IMR-90 (cell line): Measurements from ENCODE around the gene KIF3B. TPM values are rescaled to one million over a fixed set of nuclear protein-coding genes. Genes with fewer than 3 reads are reported as not detected.

Experiments used
- ATAC-seq: fragments of 200-7000 bp; cut with Tn5 transposase; 2 replicates; pipeline ENCODE4 v1.9.1; 2020; ENCODE audit warnings: low read depth, mild to moderate bottlenecking, moderate library complexity
- BruUV-seq: library from RNA; stranded (reverse); fragments of 400-500 nt; replicated peaks from 2 replicates; lab custom pipeline; 2021; lab: Mats Ljungman, UMichigan
- CTCF ChIA-PET: fragments of 300-600 bp; formaldehyde crosslinking; extraction: SDS; loops from one replicate; lab custom pipeline; 2021; ENCODE audit warnings: antibody characterized with exemption; lab: Yijun Ruan, JAX
- POLR2A ChIA-PET: fragments of 300-600 bp; sonication (Branson Sonifier 250); formaldehyde crosslinking; loops from one replicate; lab custom pipeline; 2022; ENCODE audit warnings: antibody characterized with exemption; ENCODE audit not compliant: unreplicated experiment; lab: Charles Lee
- DNase-seq: peaks from one replicate; pipeline ENCODE4 v3.0.0; 2013
- H2AFZ ChIP-seq: replicated peaks from 2 replicates; pipeline ENCODE3; 2013; ENCODE audit warnings: low read length, mild to moderate bottlenecking; ENCODE audit not compliant: poor library complexity
- H2AK5ac ChIP-seq: 2 replicates; pipeline ENCODE4 v1.6.1; 2013; ENCODE audit warnings: low read depth, low read length, inconsistent platforms
- H2AK9ac ChIP-seq: replicated peaks from 2 replicates; pipeline ENCODE3; 2013; ENCODE audit warnings: mild to moderate bottlenecking, low read depth, low read length, moderate library complexity; ENCODE audit not compliant: poor library complexity
- H2BK120ac ChIP-seq: 2 replicates; pipeline ENCODE4 v1.6.1; 2013; ENCODE audit warnings: low read depth, low read length, inconsistent platforms
- H2BK15ac ChIP-seq: 3 replicates; pipeline ENCODE4 v1.6.1; 2013; ENCODE audit warnings: low read depth, low read length, inconsistent platforms
- H2BK20ac ChIP-seq: 2 replicates; pipeline ENCODE4 v1.6.1; 2013; ENCODE audit warnings: low read depth, mild to moderate bottlenecking, inconsistent platforms, low read length, moderate library complexity
- H2BK5ac ChIP-seq: 2 replicates; pipeline ENCODE4 v1.6.1; 2013; ENCODE audit warnings: mild to moderate bottlenecking, low read depth, low read length, inconsistent platforms; ENCODE audit not compliant: poor library complexity, severe bottlenecking
- H3K14ac ChIP-seq: replicated peaks from 2 replicates; pipeline ENCODE4 v1.6.1; 2013; ENCODE audit warnings: low read depth, low read length, inconsistent platforms
- H3K18ac ChIP-seq: 2 replicates; pipeline ENCODE4 v1.6.1; 2013; ENCODE audit warnings: low read depth, low read length, control low read depth
- H3K23ac ChIP-seq: 2 replicates; pipeline ENCODE4 v1.6.1; 2013; ENCODE audit warnings: low read depth, low read length, inconsistent platforms
- H3K27ac ChIP-seq: 2 replicates; pipeline ENCODE4 v1.5.1; 2013; ENCODE audit warnings: mild to moderate bottlenecking, control low read depth, low read length; ENCODE audit not compliant: insufficient read depth
- H3K27me3 ChIP-seq: 2 replicates; pipeline ENCODE4 v1.6.1; 2013; ENCODE audit warnings: low read length; ENCODE audit not compliant: control insufficient read depth, insufficient read depth
- H3K36me3 ChIP-seq: 2 replicates; pipeline ENCODE4 v1.6.1; 2013; ENCODE audit warnings: low read length, mixed read lengths; ENCODE audit not compliant: control insufficient read depth, insufficient read depth
- H3K4ac ChIP-seq: 2 replicates; pipeline ENCODE4 v1.6.1; 2013; ENCODE audit warnings: low read depth, low read length, inconsistent platforms
- H3K4me1 ChIP-seq: 2 replicates; pipeline ENCODE4 v1.6.1; 2013; ENCODE audit warnings: low read length, mixed read lengths; ENCODE audit not compliant: control insufficient read depth, insufficient read depth
- H3K4me2 ChIP-seq: 2 replicates; pipeline ENCODE4 v1.6.1; 2013; ENCODE audit warnings: low read depth, mild to moderate bottlenecking, control low read depth, low read length, moderate library complexity
- H3K4me3 ChIP-seq: 2 replicates; pipeline ENCODE4 v1.5.1; 2013; ENCODE audit warnings: low read depth, mild to moderate bottlenecking, control low read depth, low read length, moderate library complexity; ENCODE audit not compliant: insufficient read depth
- H3K56ac ChIP-seq: 2 replicates; pipeline ENCODE4 v1.6.1; 2013; ENCODE audit warnings: low read length, inconsistent platforms; ENCODE audit not compliant: insufficient read depth; ENCODE audit errors: extremely low read depth
- H3K79me1 ChIP-seq, 2 experiments: 2 replicates each; pipeline ENCODE4 v1.6.1; 2013; ENCODE audit warnings: low read length in 2 of 2, inconsistent platforms in 1 of 2, low read depth in 1 of 2
- H3K9ac ChIP-seq: 2 replicates; pipeline ENCODE4 v1.6.1; 2013; ENCODE audit warnings: low read depth, low read length, control low read depth
- H3K9me1 ChIP-seq: 2 replicates; pipeline ENCODE4 v1.6.1; 2013; ENCODE audit warnings: low read length, inconsistent platforms; ENCODE audit not compliant: insufficient read depth
- H3K9me3 ChIP-seq: 2 replicates; pipeline ENCODE4 v1.6.1; 2013; ENCODE audit warnings: low read length; ENCODE audit not compliant: control insufficient read depth, insufficient read depth
- H4K20me1 ChIP-seq: 2 replicates; pipeline ENCODE4 v1.6.1; 2013; ENCODE audit warnings: low read length, inconsistent platforms; ENCODE audit not compliant: insufficient read depth
- H4K5ac ChIP-seq: 2 replicates; pipeline ENCODE4 v1.6.1; 2013; ENCODE audit warnings: mild to moderate bottlenecking, low read depth, low read length, control low read depth
- H4K8ac ChIP-seq, 2 experiments: 2 replicates each; pipeline ENCODE4 v1.6.1; 2013; ENCODE audit warnings: low read depth in 2 of 2, low read length in 2 of 2, control low read depth in 1 of 2, inconsistent platforms in 1 of 2
- H4K91ac ChIP-seq: 2 replicates; pipeline ENCODE4 v1.6.1; 2013; ENCODE audit warnings: low read depth, low read length, inconsistent platforms; ENCODE audit not compliant: insufficient read depth
- FOS ChIP-seq: fragments of 150-350 bp; IDR thresholded peaks from 2 replicates; pipeline ENCODE4 v1.6.1; 2016; ENCODE audit warnings: low read depth, low read length
- MAFK ChIP-seq: IDR thresholded peaks from 2 replicates; pipeline ENCODE4 v1.6.1; 2012; ENCODE audit warnings: low read depth, low read length, improper control_type of control experiment
- RCOR1 ChIP-seq: IDR thresholded peaks from 2 replicates; pipeline ENCODE4 v1.6.1; 2012; ENCODE audit warnings: mild to moderate bottlenecking, low read length, improper control_type of control experiment; ENCODE audit not compliant: insufficient replicate concordance
- WGBS, 2 experiments: methylation state at CpG; one replicate each; pipeline versions ENCODE4 v1.1.5 to v1.1.7; 2013; ENCODE audit warnings: missing lambda C conversion rate in 2 of 2; ENCODE audit not compliant: insufficient read length in 1 of 2; ENCODE audit errors: extremely low coverage in 2 of 2; 5-methylcytosine and 5-hydroxymethylcytosine counted together
- dilution Hi-C: fragments of 300-500 bp; cut with HindIII; formaldehyde crosslinking; loops from one replicate; pipeline ENCODE4 v1.14.3; 2018; ENCODE audit warnings: low sequenced_read_pairs; ENCODE audit not compliant: unreplicated experiment
- in situ Hi-C: fragments of 300-500 bp; cut with MboI; formaldehyde crosslinking; loops from 3 replicates; pipeline ENCODE4 v1.14.3; 2019; ENCODE audit warnings: low sequenced_read_pairs, inconsistent platforms, mixed read lengths
- intact Hi-C: fragments of 100-400 bp; cut with micrococcal nuclease; formaldehyde crosslinking; loops from 2 replicates; pipeline ENCODE4 v1.10.0; 2022
- polyA plus RNA-seq, 3 experiments: library from polyadenylated mRNA; depleted of rRNA; stranded (reverse); fragments of >200 nt; gene quantifications; 2 replicates each; pipeline ENCODE4 v1.2.3, GENCODE V29; 2012; ENCODE audit warnings: low replicate concordance in 1 of 3
- total RNA-seq: library from RNA; depleted of rRNA; stranded (reverse); fragments of >200 nt; gene quantifications from 2 replicates; pipeline ENCODE4 v1.2.3, GENCODE V29; 2012
- TF ChIP-seq, protein P1 (sequence below): conservative IDR thresholded peaks from 2 replicates; pipeline ENCODE4 v1.5.1; 2012; ENCODE audit warnings: mild to moderate bottlenecking, low read depth, low read length, improper control_type of control experiment

KIF3B gene
- total and polyA plus RNA-seq, 2 of the 4 experiments (the other 2 are of a cell fraction) = 17.1 to 28.1 TPM

DNA sequence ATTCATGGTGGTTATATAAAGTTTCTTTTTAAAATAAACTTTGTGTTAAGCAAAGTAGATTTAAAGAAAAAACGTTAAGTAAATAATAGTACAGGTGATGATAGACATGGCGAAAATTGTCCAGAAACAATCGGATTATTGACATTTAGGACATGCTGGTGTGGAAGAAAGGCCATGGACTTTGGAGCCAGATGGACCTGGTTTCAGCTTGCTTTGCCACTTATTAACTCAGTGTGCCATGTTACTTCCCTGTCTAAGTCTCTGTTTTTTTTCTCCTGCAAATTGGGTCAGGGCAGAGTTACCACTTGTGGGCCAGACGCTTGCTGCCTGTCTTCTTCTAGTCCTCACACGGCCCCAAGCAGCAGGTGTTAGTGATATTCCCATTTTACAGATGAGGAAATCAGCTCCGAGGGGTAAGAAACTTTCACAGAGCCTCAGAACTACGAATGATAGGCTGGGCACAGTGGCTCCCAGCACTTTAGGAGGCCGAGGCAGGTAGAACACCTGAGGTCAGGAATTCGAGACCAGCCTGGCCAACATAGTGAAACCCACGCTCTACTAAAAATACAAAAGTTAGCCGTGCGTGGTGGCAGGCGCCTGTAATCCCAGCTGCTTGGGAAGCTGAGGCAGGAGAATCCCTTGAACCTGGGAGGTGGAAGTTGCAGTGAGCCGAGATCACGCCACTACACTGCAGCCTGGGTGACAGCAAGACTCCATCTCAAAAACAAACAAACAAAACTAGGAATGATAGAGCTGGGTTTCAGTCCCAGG lies 12.4 kb downstream of the KIF3B start:
- H3K9me1 ChIP-seq = peaks cover 10% of the 10 kb centered on the region
- H2BK20ac ChIP-seq = no peak overlapping the region
- no peak overlapping the region for H3K18ac ChIP-seq
- H3K4me2 ChIP-seq = no peak overlapping the region
- intact Hi-C loops (no loop called here), in situ Hi-C loops (no loop called here), dilution Hi-C loops (no loop called here)
- no peak overlapping the region for H4K8ac ChIP-seq
- no peak overlapping the region for H2BK15ac ChIP-seq
- no peak overlapping the region for H3K4ac ChIP-seq
- no peaks in the 10 kb centered on the region; the same call in 1 of the 2 replicates for H3K4me1 ChIP-seq
- H3K9ac ChIP-seq = no peak overlapping the region
- no peak overlapping the region for H3K14ac ChIP-seq
- no peaks in the 10 kb centered on the region for H3K9me3 ChIP-seq
- H3K36me3 ChIP-seq = no peaks in the 10 kb centered on the region
- H3K27ac ChIP-seq = no peak overlapping the region
- TF ChIP-seq RCOR1 (no peak), FOS (no peak), MAFK (no peak)
- TF ChIP-seq, protein P1, sequence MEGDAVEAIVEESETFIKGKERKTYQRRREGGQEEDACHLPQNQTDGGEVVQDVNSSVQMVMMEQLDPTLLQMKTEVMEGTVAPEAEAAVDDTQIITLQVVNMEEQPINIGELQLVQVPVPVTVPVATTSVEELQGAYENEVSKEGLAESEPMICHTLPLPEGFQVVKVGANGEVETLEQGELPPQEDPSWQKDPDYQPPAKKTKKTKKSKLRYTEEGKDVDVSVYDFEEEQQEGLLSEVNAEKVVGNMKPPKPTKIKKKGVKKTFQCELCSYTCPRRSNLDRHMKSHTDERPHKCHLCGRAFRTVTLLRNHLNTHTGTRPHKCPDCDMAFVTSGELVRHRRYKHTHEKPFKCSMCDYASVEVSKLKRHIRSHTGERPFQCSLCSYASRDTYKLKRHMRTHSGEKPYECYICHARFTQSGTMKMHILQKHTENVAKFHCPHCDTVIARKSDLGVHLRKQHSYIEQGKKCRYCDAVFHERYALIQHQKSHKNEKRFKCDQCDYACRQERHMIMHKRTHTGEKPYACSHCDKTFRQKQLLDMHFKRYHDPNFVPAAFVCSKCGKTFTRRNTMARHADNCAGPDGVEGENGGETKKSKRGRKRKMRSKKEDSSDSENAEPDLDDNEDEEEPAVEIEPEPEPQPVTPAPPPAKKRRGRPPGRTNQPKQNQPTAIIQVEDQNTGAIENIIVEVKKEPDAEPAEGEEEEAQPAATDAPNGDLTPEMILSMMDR = no peak
- H2AK5ac ChIP-seq = no peak overlapping the region
- H3K79me1 ChIP-seq = peaks cover 30 to 54% of the 10 kb centered on the region in 2 experiments
- DNase-seq (no peak), ATAC-seq (no peak)
- ChIA-PET CTCF (no interaction called here), POLR2A (no interaction called here)
- no peak overlapping the region for H3K4me3 ChIP-seq
- no peak overlapping the region for H2BK120ac ChIP-seq
- no peak overlapping the region for H3K23ac ChIP-seq
- H3K27me3 ChIP-seq = no peaks in the 10 kb centered on the region
- H2AFZ ChIP-seq = no peak overlapping the region
- no peak overlapping the region for H4K91ac ChIP-seq
- WGBS, 2 experiments = 97% methylated on average over 5 of the region's 15 CpGs; no CpG with 5 or more reads in 1 of the 2 experiments
- H3K56ac ChIP-seq = no peak overlapping the region
- no peak overlapping the region for H4K5ac ChIP-seq
- H4K20me1 ChIP-seq = peaks cover 17% of the 10 kb centered on the region; the same call in 1 of the 2 replicates
- BruUV-seq = no TSS peak
- H2BK5ac ChIP-seq = no peak overlapping the region
- no peak overlapping the region for H2AK9ac ChIP-seq
